ENCODE results near the gene TSPAN16. TPM values are rescaled to one million over a fixed set of nuclear protein-coding genes. Genes with fewer than 3 reads are reported as not detected.
"Not testable (repeated sequence)": the region's sequence is repeated elsewhere in the genome, so short reads cannot be mapped to it uniquely, and the experiment has no call there.

Gene TSPAN16
- total RNA-seq, 1 experiment from 2014 or later: not detected

DNA sequence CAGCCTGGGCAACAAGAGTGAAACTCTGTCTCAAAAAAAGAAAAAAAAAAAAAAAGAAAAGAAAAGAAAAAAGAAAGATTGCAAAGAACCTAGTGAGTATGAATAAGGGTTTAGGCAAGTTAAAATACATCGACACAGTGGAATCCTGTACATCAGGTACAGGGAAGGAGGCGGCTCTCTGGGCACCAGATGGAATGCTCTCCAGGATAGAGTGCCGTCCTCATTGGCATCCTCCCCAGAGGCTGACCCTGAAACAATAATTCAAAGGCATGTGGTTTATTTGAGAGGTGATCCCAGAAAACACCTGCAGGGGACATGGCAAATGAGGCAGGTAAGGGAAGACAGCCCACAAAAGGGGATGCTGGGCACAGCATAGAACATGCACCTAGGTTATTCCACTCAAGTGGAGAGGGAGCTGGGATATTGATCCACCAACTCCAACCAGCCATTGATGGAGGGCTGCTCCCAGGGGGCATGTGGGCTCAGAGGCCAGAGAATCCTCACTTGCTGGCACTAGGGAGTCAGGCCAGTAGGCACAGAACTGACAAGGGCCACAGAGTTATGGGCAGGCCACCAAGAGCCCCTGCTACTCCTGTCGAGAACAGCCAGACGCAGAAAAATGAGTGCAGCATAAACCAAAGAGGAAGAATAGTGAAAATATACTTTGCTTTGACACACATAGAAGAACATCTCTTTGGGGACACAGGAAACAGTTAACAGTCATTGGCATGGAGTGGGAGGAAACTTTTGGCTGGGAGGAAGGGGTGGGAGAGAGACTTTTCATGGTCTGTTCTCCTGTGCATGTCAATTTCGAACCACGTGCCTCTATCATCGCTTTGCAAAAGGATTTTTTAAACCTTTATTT, 4.2 kb downstream of the TSPAN16 start:
- H3K4me3 Mint-ChIP-seq (ENCODE audit: low read depth, unreplicated experiment): no peak overlapping the region
- TF ChIP-seq, protein P1, sequence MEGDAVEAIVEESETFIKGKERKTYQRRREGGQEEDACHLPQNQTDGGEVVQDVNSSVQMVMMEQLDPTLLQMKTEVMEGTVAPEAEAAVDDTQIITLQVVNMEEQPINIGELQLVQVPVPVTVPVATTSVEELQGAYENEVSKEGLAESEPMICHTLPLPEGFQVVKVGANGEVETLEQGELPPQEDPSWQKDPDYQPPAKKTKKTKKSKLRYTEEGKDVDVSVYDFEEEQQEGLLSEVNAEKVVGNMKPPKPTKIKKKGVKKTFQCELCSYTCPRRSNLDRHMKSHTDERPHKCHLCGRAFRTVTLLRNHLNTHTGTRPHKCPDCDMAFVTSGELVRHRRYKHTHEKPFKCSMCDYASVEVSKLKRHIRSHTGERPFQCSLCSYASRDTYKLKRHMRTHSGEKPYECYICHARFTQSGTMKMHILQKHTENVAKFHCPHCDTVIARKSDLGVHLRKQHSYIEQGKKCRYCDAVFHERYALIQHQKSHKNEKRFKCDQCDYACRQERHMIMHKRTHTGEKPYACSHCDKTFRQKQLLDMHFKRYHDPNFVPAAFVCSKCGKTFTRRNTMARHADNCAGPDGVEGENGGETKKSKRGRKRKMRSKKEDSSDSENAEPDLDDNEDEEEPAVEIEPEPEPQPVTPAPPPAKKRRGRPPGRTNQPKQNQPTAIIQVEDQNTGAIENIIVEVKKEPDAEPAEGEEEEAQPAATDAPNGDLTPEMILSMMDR (IDR thresholded peaks at IDR 0.05; ENCODE audit: unreplicated experiment): no peak
- BruUV-seq (replicated peaks): no TSS peak
- no peaks in the 10 kb centered on the region for H3K9me3 Mint-ChIP-seq (ENCODE audit: low read depth, unreplicated experiment)
- peaks cover 14% of the 10 kb centered on the region for H3K4me1 Mint-ChIP-seq (ENCODE audit: low read depth, unreplicated experiment)
- no peaks in the 10 kb centered on the region for H3K27me3 Mint-ChIP-seq (ENCODE audit: unreplicated experiment)
- peaks cover 6% of the 10 kb centered on the region for H3K36me3 Mint-ChIP-seq (ENCODE audit: insufficient read depth, unreplicated experiment)
- intact Hi-C loops (cut with micrococcal nuclease; ENCODE audit: unreplicated experiment): loop anchor here (10.0 kb wide), 1 partner anchor 145 kb away; no protein-coding TSS in a partner anchor
- H3K27ac Mint-ChIP-seq (ENCODE audit: unreplicated experiment): no peak overlapping the region
- CTCF ChIA-PET: no interaction called here
- DNase-seq: no peak

DNA sequence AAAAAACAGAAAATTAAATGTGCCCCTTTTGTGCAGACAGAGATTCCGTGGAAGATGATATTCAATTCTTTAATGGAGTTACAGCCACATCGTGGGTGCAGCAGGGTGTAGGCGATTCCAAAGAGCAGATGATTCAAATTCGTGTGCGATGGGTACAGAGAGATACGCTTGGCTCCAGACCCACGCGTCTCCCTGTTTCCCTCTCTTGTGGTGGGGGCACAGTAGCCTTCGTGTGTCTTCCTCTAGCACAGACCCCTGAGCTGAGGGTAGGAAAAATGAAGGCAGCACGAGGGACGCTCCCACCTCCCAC, 4.8 kb downstream of the TSPAN16 start:
- TF ChIP-seq, protein P1 (IDR thresholded peaks at IDR 0.05; ENCODE audit: unreplicated experiment): no peak
- CTCF ChIA-PET: no interaction called here
- H3K27ac Mint-ChIP-seq (ENCODE audit: unreplicated experiment): no peak overlapping the region

DNA sequence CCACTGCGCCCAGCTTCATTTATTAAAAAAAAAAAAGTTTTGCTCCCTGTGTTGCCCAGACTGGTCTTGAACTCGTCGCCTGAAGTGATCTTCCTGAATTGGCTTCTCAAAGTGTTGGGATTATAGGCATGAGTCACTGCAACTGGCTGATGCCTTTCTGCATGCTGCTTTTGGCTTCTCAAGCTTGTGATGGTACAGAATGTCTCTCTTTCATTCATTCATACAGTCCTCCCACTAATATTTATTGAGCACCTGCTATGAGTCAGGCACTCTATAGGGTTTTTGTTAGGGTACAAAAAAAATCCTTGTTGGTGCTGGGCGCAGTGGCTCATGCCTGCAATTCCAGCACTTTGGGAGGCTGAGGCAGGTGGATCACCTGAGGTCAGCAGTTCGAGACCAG, 9.0 kb downstream of the TSPAN16 start:
- Mint-ChIP-seq H3K4me1 (ENCODE audit: low read depth, unreplicated experiment) (no peaks in the 10 kb centered on the region), H3K27ac (ENCODE audit: unreplicated experiment) (no peak overlapping the region), H3K36me3 (ENCODE audit: insufficient read depth, unreplicated experiment) (no peaks in the 10 kb centered on the region), H3K9me3 (ENCODE audit: low read depth, unreplicated experiment) (no peaks in the 10 kb centered on the region), H3K27me3 (ENCODE audit: unreplicated experiment) (no peaks in the 10 kb centered on the region), H3K4me3 (ENCODE audit: low read depth, unreplicated experiment) (no peak overlapping the region)
- TF ChIP-seq, protein P1 (IDR thresholded peaks at IDR 0.05; ENCODE audit: unreplicated experiment): no peak
- no TSS peak for BruUV-seq (replicated peaks)
- intact Hi-C loops (cut with micrococcal nuclease; ENCODE audit: unreplicated experiment): no loop called here
- no peak for DNase-seq
- CTCF ChIA-PET: no interaction called here

More for the DNA sequence above, 4.8 kb downstream of the TSPAN16 start:
- no TSS peak for BruUV-seq (replicated peaks)
- H3K4me3 Mint-ChIP-seq (ENCODE audit: low read depth, unreplicated experiment): no peak overlapping the region
- H3K9me3 Mint-ChIP-seq (ENCODE audit: low read depth, unreplicated experiment): no peaks in the 10 kb centered on the region
- intact Hi-C loops (cut with micrococcal nuclease; ENCODE audit: unreplicated experiment): no loop called here
- H3K36me3 Mint-ChIP-seq (ENCODE audit: insufficient read depth, unreplicated experiment): peaks cover 6% of the 10 kb centered on the region
- peaks cover 9% of the 10 kb centered on the region for H3K4me1 Mint-ChIP-seq (ENCODE audit: low read depth, unreplicated experiment)
- DNase-seq: no peak
- H3K27me3 Mint-ChIP-seq (ENCODE audit: unreplicated experiment): no peaks in the 10 kb centered on the region

DNA sequence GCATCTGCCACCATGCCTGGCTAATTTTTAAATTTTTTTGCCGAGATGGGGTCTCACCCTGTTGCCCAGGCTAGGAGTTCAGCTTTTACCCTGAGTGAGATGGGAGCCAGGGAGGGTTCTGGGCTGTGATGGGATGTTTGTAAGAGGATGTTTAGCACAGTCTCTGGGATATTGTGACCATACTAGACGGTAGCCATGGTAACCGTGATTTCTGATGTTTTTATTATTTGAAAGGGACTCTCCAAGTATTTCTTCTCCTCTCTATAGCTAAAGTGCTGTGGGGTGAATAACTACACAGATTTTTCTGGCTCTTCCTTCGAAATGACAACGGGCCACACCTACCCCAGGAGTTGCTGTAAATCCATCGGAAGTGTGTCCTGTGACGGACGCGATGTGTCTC, 10.4 kb downstream of the TSPAN16 start:
- Mint-ChIP-seq H3K27ac (ENCODE audit: unreplicated experiment) (no peak overlapping the region), H3K4me1 (ENCODE audit: low read depth, unreplicated experiment) (no peaks in the 10 kb centered on the region), H3K36me3 (ENCODE audit: insufficient read depth, unreplicated experiment) (no peaks in the 10 kb centered on the region), H3K27me3 (ENCODE audit: unreplicated experiment) (no peaks in the 10 kb centered on the region), H3K4me3 (ENCODE audit: low read depth, unreplicated experiment) (no peak overlapping the region), H3K9me3 (ENCODE audit: low read depth, unreplicated experiment) (no peaks in the 10 kb centered on the region)
- TF ChIP-seq, protein P1 (IDR thresholded peaks at IDR 0.05; ENCODE audit: unreplicated experiment): no peak
- CTCF ChIA-PET: interaction anchor here (1.2 kb wide), 1 partner anchor 77 kb away, joined by 3 read pairs; no protein-coding TSS in a partner anchor
- intact Hi-C loops (cut with micrococcal nuclease; ENCODE audit: unreplicated experiment): no loop called here
- BruUV-seq (replicated peaks): no TSS peak
- DNase-seq: no peak

DNA sequence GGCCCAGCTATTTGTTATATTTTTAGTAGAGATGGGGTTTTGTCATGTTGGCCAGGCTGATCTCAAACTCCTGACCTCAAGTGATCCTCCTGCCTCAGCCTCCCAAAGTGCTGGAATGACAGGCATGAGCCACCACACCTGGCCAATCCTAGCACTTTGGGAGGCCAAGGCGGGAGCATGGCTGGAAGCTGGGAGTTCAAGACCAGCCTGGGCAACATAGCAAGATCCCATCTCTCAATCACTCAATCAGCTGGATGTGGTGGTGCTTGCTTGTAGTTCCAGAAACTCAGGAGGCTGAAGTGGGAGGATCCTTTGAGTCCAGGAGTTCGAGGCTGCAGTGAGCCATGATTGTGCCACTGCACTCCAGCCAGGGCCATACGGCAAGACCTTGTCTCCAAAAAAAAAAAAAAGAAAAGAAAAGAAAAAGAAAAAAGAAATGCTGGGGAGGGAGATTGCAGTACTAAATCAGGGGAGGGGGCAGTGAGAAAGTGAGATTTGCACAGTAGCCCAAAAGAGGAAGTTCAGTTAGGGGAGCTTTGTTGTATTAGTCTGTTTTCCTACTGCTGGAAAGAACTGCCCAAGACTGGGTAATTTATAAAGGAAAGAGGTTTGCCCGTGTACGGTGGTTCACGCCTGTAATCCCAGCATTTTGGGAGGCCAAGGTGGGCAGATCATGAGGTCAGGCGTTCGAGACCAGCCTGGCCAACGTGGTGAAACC, 24.5 kb downstream of the TSPAN16 start:
- peaks cover 26% of the 10 kb centered on the region for H3K4me1 Mint-ChIP-seq (ENCODE audit: low read depth, unreplicated experiment)
- not testable (repeated sequence) for H3K27me3 Mint-ChIP-seq (ENCODE audit: unreplicated experiment); DNase-seq; H3K36me3 Mint-ChIP-seq (ENCODE audit: insufficient read depth, unreplicated experiment); BruUV-seq (replicated peaks); H3K27ac Mint-ChIP-seq (ENCODE audit: unreplicated experiment); H3K4me3 Mint-ChIP-seq (ENCODE audit: low read depth, unreplicated experiment); H3K9me3 Mint-ChIP-seq (ENCODE audit: low read depth, unreplicated experiment)
- intact Hi-C loops (cut with micrococcal nuclease; ENCODE audit: unreplicated experiment): loop anchor here (10.0 kb wide), 1 partner anchor 54 kb away; the partner anchor contains the start of gene SWSAP1
- CTCF ChIA-PET: interaction anchor here (0.5 to 0.7 kb wide), 3 partner anchors 11 to 27 kb away, joined by 3 to 6 read pairs (median 3); no protein-coding TSS in a partner anchor

Measured in Calu3 (cell line).